HTR-8/SVneo (cell line): Measurements from ENCODE around the gene SYPL1.
A peak's percentile ranks its signal among the peaks of the same experiment; 100 is the strongest.

Source experiments
- DNase-seq: peaks from one replicate; pipeline ENCODE4 v3.0.0; 2011; ENCODE audit warnings: low spot score, mixed read lengths; ENCODE audit not compliant: insufficient read length
- FAIRE-seq: peaks from 2 replicates; lab custom pipeline; 2011; peaks lifted over from hg19 to GRCh38; lab: Jason Lieb, UNC

The SYPL1 gene

GRCh38 chr7:106124186-106124585 is 12.1 kb upstream of the SYPL1 start:
- DNase-seq: no peak
- FAIRE-seq: no peak

GRCh38 chr7:106122713-106123112 is 10.6 kb upstream of the SYPL1 start:
- DNase-seq (no peak), FAIRE-seq (no peak)

- FAIRE-seq: no peak
- DNase-seq: no peak
These were observed 9.2 kb upstream of the SYPL1 start for GRCh38 chr7:106121189-106121810.

GRCh38 chr7:106120500-106120899 is 8.4 kb upstream of the SYPL1 start:
- FAIRE-seq (no peak), DNase-seq (no peak)

GRCh38 chr7:106119719-106120118 is 7.6 kb upstream of the SYPL1 start:
- DNase-seq (no peak), FAIRE-seq (no peak)

- no peak for DNase-seq
- no peak for FAIRE-seq
These were observed 5.9 kb upstream of the SYPL1 start for GRCh38 chr7:106117786-106118544.

GRCh38 chr7:106116161-106116704 is 4.1 kb upstream of the SYPL1 start:
- FAIRE-seq: no peak

GRCh38 chr7:106114716-106115383 is 2.7 kb upstream of the SYPL1 start:
- no peak for FAIRE-seq
- no peak for DNase-seq

More at GRCh38 chr7:106116161-106116704, 4.1 kb upstream of the SYPL1 start:
- DNase-seq: no peak

GRCh38 chr7:106112972-106113421 is 885 bp upstream of the SYPL1 start:
- DNase-seq: no peak
- no peak for FAIRE-seq

GRCh38 chr7:106111655-106112117 is 426 bp downstream of the SYPL1 start:
- peak; percentile 10 for DNase-seq
- no peak for FAIRE-seq

GRCh38 chr7:106110885-106111654 is 1.0 kb downstream of the SYPL1 start:
- FAIRE-seq: no peak

GRCh38 chr7:106110238-106110560 is 1.9 kb downstream of the SYPL1 start:
- FAIRE-seq (no peak), DNase-seq (no peak)

More at GRCh38 chr7:106110885-106111654, 1.0 kb downstream of the SYPL1 start:
- no peak for DNase-seq

GRCh38 chr7:106109521-106110237 is 2.4 kb downstream of the SYPL1 start:
- FAIRE-seq (no peak), DNase-seq (no peak)

GRCh38 chr7:106108991-106109390 is 3.1 kb downstream of the SYPL1 start:
- FAIRE-seq (no peak), DNase-seq (no peak)

GRCh38 chr7:106104721-106105260 is 7.3 kb downstream of the SYPL1 start:
- FAIRE-seq (no peak), DNase-seq (no peak)

- DNase-seq (no peak), FAIRE-seq (no peak)
These were observed 9.6 kb downstream of the SYPL1 start for GRCh38 chr7:106102387-106102966.

- FAIRE-seq: no peak
These were observed 10.4 kb downstream of the SYPL1 start for GRCh38 chr7:106101726-106102125.

GRCh38 chr7:106100863-106101629 is 11.1 kb downstream of the SYPL1 start:
- FAIRE-seq (peak; percentile 4), DNase-seq (no peak)

More at GRCh38 chr7:106101726-106102125, 10.4 kb downstream of the SYPL1 start:
- DNase-seq: no peak
